CD4-positive, alpha-beta T cell treated with Interleukin-6 for 4 hours (primary cell): ENCODE data around the gene RPP14.
A peak's percentile ranks its signal among the peaks of the same experiment; 100 is the strongest.
"Not testable (repeated sequence)": the region's sequence is repeated elsewhere in the genome, so short reads cannot be mapped to it uniquely, and the experiment has no call there.

Experiments
- DNase-seq: peaks from one replicate; pipeline ENCODE4 v3.0.0-alpha.2; 2020; ENCODE audit warnings: mixed read lengths

RPP14 gene

DNA sequence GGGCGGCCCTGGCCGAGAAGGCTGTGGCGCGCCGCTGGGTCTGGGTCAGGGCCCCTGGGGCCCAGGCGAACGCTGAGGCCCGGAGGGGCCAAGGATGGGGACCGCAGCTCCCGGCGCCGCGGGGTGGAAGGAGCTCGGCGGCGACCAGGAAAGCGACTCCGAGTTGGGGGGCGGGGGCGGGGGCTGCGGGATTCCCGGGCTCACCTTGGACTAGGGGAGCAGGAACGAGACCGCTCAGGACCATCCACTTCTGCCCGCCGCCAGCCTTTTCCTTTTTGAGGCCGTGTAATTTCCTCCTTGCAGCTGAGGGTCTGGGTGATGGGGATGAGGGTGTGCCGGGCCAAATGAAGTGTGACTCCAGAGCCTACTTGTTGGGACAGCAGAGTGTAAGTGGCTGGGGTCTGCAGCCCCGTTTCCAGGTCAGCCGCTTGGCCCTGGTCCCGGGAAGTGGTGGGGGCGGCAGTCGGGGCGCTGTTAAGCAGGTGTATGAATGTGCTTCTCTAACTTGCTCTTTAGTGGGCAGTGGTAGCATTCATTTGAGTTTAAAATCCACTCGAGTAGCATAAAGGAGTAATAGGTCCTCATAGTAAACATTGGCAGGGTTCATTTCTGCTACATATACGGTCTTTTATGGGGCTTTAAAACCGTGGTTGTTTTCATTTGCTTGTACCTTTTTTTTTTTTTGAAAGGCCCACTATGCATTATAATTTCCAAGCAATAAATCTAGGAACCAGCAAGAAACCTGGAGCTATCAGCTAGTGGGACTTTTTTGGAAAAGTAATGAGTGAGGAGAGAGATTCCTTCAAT, 27.4 kb downstream of the RPP14 start:
- DNase-seq, result peak; percentile 28

DNA sequence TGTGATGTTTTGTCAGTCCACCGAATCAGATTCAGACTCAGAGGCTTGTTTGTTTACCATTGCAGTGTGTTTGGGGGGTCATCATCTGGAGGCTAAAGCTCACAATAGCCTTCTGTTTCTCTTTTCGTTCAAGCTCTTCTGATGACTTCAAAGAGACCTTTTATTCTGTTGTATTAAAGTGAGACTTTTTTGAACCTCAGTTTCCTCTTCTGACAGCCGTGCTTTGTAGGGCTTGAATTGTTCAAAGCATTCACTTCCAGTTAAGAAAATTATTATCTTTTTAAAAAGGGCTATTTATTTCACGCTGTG, 27.9 kb downstream of the RPP14 start:
- no peak for DNase-seq

DNA sequence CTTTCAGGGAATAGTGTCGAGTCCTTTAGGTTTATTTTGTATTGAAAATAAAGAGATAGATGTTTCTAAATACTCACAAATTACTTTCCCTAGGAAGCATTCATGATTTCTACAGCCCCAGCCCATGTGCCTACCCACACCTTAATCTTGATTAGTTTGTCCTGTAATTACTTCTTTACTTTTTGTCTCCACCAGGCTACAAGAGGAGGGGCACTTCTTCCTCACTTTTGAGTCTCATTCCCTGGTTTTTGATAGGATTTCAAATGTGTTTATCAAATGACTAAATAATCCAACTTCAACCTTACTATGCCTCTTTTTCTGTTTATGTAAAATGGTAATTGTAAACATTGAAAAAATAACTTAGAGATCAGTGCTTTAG, 28.4 kb downstream of the RPP14 start:
- no peak for DNase-seq

DNA sequence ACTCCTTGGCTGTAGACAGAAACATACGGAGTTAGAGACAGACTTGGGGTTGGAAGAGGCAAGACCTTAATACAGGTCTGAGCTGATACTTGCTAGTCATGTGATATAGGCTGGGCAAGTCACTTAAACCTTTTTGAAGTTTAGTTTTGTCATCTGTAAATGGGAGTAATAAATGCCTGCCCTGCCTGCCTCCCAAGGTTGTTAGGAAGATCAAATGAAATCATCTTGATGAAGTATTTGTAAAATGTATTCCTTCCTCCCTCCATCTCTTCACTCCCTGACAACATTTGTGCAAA, 29.6 kb downstream of the RPP14 start:
- no peak for DNase-seq

DNA sequence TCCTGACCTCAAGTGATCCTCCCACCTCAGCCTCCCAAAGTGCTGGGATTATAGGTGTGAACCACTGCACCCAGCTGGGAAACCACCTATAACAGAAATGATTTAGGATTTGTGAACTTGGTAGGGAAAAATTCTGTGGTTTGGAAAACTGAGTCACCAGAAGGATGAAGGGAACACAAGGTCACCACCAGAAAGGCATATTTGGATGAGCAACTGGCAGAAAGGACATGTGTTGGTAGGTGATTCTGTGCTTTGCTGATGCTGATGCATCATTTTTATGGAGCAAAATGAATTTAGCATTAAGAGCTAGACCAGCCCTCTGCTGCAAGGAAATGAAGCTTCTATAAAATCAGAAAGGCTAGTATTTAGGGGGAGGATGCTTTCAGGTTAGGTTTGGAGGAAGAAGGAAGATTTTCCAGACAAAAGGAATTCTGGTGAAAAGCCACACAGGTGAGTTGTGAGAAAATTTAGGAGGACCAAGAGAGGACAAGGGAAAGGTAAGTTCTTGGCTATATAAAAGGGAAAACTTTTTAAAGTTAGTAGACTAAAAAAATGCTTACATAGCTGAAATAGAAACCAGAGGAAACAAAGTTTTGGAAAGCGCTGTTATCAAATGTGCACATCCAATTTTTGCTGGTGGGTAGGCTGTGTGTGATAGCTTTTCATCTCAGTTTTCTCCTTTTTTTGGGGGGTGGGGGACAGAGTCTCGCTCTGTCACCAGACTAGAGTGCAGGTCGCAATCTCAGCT, 30.3 kb downstream of the RPP14 start:
- DNase-seq, result no peak

DNA sequence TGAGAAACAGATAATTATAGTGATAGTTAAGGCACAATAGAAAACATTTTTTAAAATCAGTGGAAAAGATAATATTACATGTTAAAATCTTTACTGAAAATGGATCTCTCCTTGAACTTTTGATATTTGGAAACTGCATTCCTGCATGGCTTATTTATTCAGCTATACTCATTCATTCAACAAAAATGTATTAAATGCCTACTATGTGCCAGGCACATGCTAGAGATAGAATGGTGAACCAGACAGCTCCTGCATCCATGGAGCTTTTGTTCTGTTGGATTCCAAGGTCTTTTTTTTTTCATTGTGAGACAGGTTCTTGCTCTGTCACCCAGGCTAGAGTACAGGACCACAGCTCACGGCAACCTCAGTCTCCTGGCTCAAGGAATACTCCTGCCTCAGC, 31.1 kb downstream of the RPP14 start:
- no peak for DNase-seq

DNA sequence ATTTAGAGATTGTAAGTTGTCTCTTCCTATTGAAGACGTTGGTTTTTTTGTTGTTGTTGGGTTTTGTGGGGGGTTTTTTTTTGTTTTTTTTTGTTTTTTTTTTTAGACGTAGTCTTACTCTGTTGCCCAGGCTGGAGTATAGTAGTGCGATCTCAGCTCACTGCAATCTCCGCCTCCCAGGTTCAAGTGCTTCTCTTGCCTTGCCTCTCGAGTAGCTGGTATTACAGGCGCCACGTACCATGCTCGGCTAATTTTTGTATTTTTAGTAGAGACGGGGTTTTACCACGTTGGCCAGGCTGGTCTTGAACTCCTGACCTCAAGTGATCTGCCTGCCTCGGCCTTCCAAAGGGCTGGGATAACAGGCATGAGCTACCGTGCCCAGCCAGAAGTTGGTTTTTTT, 33.1 kb downstream of the RPP14 start:
- not testable (repeated sequence) for DNase-seq

DNA sequence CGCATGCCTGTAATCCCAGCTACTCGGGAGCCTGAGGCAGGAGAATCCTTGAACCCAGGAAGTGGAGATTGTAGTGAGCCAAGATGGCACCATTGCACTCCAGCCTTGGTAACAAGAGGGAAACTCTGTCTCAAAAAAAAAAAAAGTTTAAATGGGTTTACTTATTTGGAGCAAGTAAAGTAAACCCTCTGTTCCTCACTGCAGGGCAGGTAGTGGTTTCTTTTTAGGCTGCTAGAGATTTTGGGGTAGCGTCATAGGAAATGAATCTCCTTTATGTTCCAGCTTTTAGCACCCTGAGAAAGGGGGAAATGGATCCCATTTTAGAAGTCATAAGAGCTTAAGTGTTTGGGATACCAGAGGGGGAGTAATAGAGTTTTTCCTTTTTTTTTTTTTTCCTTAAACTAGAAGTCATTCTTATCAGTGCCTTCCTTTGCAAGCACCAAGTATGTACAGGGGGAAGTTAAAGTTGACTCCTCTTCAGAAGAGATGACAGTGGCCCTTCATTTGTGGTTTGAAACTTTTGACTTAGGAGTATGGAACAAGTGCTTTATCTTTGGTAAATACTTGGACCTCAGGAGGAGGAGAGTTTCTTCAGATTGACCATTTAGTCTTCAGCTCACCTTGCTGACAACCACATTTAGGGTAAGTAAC, 34.7 kb downstream of the RPP14 start:
- DNase-seq, result no peak

DNA sequence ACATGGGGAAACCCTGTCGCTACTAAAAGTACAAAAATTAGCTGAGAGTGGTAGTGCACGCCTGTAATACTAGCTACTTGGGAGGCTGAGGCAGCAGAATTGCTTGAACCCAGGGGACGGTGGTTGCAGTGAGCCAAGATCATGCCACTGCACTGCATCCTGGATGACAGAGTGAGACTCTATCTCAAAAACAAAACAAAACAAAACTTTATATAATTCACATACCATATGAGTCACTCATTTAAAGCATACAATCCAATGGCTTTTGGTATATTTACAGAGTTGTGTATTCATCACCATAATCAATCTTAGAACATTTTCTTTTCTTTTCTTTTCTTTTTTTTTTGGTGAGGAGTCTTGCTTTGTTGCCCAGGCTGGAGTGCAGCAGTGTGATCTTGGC, 35.3 kb downstream of the RPP14 start:
- no peak for DNase-seq

DNA sequence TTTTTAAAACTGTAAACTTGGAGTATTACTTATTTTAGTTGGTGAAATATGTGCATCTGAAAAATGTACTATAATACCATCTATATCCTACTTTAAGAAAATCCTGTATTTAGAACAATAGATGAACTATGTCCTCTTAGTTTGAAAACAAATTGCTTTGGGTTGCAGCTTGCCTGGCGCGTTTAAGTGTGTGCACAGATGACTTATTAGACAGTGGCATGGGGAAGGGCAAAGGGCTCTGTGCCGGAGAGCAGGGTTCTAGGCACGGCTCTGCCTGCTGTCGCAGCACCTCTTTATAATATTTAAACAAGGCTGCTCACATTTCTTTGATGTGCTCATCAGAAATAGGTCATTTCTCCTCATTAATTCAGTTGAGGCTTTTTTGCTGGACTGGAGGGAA, 36.6 kb downstream of the RPP14 start:
- no peak for DNase-seq

DNA sequence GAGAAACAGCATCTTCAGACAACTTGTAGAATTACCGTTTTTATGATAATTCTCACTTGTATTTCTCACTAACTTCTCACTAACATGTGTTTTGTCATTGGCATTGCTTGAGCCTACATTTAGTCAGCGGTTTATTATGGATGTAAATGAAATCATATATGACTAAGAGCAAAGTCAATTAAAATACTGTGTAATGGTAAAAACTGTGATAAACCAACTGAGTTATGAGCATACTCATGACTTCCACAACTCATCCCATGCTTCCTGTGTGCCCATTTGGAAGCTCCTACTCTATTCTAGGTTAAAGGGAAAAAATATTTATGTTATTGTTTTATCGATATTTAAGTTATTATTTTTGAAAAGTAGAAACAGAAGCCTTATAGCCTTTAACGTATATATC, 39.4 kb downstream of the RPP14 start:
- no peak for DNase-seq

DNA sequence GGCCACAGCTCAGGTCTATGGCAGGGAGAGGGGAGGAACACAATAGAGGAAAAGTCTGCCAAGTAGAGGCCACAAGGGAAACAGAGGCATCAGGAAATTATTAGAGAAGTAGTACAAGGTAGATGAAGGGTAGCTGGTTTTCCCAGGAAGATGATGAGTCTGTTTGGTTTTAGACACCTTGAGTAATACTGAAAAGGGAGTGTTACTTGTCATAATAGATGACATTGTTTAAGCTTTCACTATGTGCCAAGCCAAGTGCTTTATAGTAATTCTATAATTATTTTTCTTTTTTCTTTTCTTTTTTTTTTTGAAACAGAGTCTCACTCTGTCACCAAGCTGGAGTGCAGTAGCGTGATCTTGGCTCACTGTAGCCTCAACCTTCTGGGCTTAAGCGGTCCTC, 40.3 kb downstream of the RPP14 start:
- no peak for DNase-seq

DNA sequence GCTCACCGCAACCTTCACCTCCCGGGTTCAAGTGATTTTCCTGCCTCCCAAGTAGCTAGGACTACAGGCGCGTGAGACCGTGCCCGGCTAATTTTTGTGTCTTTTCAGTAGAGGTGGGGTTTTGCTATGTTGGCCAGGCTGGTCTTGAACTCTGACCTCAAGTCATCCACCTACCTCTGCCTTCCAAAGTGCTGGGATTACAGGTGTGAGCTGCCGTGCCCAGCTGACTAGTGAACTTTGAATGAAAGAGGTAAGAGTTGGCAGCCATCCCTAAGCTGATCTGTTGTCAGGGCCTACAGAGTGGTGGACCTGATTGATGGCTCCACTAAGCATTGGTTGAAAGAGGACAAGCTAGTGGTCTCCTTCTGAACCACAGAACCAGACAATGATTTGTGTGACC, 41.9 kb downstream of the RPP14 start:
- no peak for DNase-seq

DNA sequence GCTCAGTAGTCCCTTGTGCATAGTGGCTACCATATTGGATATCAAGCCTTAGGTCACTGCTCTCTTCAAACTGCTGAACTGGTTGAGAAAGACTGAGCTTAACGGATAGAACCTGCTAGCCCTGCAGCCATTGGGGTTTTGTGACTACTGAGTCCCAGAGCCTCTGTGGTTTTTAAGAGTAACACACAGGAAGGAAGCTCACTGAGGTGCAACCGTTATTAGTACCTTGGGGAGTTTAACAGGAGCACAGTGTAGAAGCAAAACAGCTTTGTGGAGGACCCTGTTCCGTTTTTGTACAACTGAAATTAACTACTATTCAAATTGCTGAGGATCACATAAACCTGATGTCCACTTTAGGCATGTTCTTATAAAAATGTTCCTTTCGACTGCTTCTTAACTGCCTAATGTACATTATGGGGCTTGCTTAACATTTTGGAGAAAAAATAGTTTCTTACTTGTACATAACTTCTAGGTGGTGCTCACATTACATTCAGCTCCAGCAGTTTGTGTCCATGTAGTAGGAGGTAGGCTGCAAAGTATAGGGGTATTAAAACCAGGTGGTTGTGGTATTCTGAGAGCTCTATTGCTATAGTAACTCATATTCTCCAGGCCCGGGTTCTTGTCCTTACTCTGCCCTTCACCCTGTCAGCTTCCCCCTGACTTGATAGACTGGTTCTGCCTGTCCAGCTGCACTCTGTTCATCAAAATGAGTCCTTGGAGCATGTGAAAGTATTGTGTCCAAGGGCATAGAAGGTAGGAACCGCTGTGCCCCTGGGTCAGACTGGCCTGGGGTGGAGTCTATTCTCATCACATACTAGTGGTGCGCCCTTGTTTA, 44.0 kb downstream of the RPP14 start:
- no peak for DNase-seq

DNA sequence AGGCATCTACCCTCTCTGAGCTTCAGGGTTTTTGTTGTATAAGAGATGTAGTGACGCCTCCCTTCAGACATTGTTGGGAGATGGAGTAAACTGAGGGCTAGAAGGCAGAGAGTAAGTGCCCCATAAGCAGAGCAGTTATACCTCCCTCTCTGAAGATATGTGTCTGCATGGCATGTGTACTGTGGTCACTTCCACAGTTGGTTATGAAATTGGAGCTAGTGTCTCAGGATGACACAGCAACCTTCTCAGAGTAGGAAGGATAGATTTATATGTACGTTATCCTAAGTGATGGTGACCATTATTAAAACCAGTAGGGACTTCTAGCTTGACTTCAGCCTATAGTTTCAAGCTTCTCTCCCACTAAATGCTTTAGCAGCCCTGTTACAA, 44.6 kb downstream of the RPP14 start:
- no peak for DNase-seq

DNA sequence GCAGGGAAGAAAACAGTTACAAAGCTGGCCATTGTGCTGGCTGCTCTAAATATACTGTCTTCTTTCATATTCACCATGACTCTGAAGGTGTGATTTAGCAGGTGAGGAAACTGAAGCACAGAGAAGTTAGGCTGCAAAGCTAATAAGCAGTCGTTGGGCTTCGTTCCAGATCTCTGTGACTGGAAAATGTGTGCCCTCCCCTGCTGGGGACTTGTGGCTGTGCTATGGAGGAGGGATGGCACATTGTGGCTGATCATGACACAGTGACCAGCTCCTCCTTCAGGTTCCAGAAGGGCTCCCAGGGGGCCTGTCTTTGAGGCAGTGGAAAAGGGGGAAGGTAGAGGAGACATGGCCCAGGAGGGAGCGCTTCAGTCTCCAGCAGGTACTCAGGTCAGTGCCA, 45.9 kb downstream of the RPP14 start:
- no peak for DNase-seq

DNA sequence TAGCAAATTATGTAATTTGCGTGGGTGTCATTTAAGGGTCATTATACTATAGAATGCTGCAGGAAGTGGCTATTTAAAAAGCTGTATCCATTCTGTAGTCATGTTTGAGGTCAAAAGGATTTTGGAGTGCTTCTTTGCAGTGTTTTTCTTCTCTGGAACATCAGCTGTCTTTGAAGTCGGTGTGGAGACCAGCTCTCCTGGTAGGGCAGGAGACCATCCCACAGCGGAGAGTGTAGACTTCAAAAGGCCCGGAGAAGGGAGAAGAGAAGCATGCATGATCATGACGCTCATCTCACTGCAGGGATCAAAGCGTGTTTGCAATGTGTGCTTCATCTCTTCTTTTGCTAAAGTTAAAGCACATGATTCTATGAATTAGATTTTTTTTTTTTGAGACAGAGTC, 46.6 kb downstream of the RPP14 start:
- no peak for DNase-seq

DNA sequence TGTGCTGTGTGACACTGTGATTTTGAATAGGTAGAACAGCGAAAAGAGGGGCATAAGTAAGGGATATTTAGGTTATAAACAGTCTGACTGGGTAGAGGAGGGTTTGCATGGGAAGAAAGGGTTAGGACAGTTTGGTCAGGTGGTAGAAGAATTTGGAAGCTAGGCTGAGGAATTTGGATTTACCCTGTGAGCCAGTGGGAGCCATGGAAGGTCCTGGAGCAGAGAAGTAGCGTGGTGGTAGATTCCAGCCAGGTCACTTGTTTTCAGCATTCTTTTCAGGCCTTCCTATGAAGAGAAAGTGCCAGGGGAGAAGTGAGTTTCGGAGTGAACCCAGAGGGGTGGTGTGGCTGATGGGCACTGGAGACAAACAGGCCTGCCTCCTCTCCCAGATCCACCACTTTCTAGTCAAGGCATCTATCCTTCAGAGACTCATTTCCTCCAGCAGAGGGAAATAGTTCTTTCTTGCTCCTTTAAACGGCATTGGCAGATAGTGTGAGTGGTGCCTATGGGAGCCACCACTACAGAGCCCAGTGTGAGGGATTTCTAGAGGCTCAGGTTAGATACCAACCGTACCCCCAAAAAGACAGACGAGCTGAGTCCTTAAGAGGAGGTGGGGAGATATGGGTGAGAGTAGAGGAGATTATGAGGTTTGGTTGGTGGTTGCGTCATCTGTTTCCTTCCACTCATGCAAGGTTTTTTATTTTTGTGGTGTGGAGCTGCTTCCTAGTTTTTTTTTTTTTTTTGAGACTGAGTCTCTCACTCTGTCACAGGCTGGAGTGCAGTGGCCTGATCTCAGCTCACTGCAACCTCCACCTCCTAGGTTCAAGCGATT, 47.9 kb downstream of the RPP14 start:
- peak; percentile 28 for DNase-seq

DNA sequence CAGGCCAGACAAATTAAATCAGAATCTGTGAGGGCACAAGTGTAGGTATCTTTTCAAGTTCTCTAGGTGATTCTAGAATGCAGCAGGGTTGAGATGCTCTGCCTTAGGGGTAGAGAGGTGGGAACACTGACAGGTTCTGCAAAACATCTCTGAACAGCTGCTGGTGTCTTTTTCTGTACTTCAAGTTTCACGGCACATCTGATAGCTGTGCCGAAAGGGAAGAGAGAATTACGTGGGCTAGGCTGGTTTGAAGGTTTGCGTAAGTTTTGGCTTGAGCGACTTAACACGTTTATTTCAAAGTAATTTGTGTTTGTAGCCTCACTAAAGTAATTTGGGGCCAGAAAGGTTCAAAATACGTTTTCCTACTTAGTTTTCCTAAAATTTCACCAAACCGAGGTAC, 49.1 kb downstream of the RPP14 start:
- DNase-seq, result no peak

DNA sequence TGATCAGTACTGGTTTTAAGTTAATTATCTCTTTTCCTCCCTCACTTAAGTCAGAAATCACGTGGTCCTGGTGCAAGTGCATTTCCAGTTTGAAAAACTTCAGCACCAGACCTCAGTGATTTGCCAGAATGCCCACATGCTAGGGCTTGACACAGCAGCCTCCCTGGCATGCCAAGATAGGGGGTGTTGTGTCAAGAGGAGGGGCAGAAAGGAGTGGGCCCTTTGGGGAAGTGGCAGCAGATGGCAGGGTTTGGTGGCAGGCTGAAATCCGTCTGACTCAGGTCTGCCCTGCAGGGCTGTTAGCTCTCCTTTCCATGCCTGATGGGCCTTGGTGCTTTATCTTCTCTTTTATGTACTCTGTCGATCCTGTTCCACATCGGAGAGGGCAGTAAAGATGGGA, 50.0 kb downstream of the RPP14 start:
- no peak for DNase-seq

DNA sequence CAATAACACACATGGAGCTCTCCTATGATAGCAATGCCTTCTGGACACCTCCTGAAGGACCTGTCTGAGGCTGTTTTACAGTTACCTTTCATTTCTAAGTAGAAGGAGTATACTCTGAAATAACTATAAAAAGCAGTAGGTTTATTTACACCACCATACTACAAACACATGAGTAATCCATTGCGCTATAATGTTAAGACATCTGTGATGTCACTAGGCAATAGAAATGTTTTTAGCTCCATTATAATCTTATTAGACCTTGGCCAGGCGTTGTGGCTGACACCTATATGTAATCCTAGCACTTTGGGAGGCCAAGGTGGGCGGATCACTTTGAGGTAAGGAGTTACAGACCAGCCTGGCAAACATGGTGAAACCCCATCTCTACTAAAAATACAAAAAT, 51.4 kb downstream of the RPP14 start:
- DNase-seq, result no peak

DNA sequence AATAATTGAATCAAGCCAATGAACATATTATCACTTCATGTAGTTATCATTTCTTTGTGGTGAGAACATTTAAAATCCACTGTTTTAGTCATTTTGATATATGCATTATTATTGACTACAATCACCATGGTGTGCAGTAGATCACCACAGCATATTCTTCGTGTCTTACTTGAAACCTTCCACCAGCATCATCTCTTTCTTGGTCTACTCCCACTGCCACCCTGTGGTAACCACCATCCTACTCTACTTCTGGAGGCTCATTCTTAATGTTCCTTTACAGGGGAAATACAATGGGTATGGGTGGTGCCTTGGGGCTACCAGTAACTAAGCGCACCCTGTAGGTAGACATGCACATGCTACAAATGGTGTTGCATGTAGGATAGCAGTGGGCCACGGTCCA, 52.0 kb downstream of the RPP14 start:
- DNase-seq, result no peak

DNA sequence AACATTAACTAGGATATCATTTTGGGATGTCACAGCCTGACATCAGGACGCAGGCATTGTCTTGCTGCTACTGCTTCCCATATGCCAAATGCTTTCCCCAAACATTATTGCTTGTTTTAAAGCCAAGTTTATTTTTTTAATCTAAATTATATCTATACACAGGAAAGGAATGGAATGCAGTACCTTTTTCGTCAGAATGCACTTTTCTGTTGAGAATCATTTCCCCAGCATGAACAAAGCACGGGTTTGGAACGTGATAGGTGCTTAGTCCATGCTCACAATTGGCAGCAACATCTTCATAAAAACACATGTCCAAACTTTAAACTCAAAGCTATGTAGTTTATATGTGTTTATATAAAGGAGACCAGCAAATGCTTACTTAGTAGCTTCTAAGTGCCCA, 52.8 kb downstream of the RPP14 start:
- DNase-seq, result no peak
